Osteoblast (primary cell): Measurements from ENCODE around the gene DNAI1. TPM values are rescaled to one million over a fixed set of nuclear protein-coding genes. Genes with fewer than 3 reads are reported as not detected.
A peak's percentile ranks its signal among the peaks of the same experiment; 100 is the strongest.

Experiments
- DNase-seq: peaks from one replicate; pipeline ENCODE4 v3.0.0; 2011; ENCODE audit warnings: low spot score, mixed read lengths; ENCODE audit not compliant: insufficient read length; ENCODE audit errors: missing footprints
- H2AFZ ChIP-seq: 2 replicates; pipeline ENCODE4 v1.6.0; 2011; ENCODE audit warnings: mild to moderate bottlenecking, low read length
- H3K27ac ChIP-seq: 2 replicates; pipeline ENCODE4 v1.5.1; 2011; ENCODE audit warnings: mild to moderate bottlenecking, low read depth, low read length, moderate library complexity
- H3K27me3 ChIP-seq: 2 replicates; pipeline ENCODE4 v1.6.0; 2012; ENCODE audit warnings: mild to moderate bottlenecking, control low read depth, inconsistent platforms, low read length, moderate library complexity; ENCODE audit not compliant: insufficient read depth
- H3K36me3 ChIP-seq: 2 replicates; pipeline ENCODE4 v1.5.1; 2011; ENCODE audit warnings: mild to moderate bottlenecking, low read length, control low read depth, moderate library complexity; ENCODE audit not compliant: insufficient read depth
- H3K4me1 ChIP-seq: 2 replicates; pipeline ENCODE4 v1.5.1; 2011; ENCODE audit warnings: mild to moderate bottlenecking, low read length, control low read depth, moderate library complexity; ENCODE audit not compliant: insufficient read depth
- H3K4me2 ChIP-seq: 2 replicates; pipeline ENCODE4 v1.6.0; 2011; ENCODE audit warnings: mild to moderate bottlenecking, low read length; ENCODE audit not compliant: insufficient read depth
- H3K4me3 ChIP-seq: fragments of 200-600 bp; sonication (generic); 3 replicates; pipeline ENCODE4 v1.5.1; 2012; ENCODE audit warnings: mild to moderate bottlenecking, low read length, inconsistent platforms; ENCODE audit not compliant: insufficient read depth
- H3K79me2 ChIP-seq: 2 replicates; pipeline ENCODE4 v1.6.0; 2012; ENCODE audit warnings: mild to moderate bottlenecking, low read length, control low read depth, inconsistent platforms; ENCODE audit not compliant: insufficient read depth
- H3K9me3 ChIP-seq: 2 replicates; pipeline ENCODE4 v1.5.1; 2011; ENCODE audit warnings: low read depth, low read length, control low read depth
- H4K20me1 ChIP-seq: 2 replicates; pipeline ENCODE4 v1.6.0; 2012; ENCODE audit warnings: mild to moderate bottlenecking, low read length, control low read depth; ENCODE audit not compliant: insufficient read depth
- total RNA-seq: library from RNA; depleted of rRNA; stranded (reverse); fragments of >200 nt; gene quantifications from 2 replicates; pipeline ENCODE4 v1.2.3, GENCODE V29; 2012
- TF ChIP-seq, protein P1 (sequence below): IDR thresholded peaks from 2 replicates; pipeline ENCODE4 v1.5.1; 2011; ENCODE audit warnings: mild to moderate bottlenecking, low read depth, low read length, moderate library complexity; ENCODE audit errors: extremely low read depth

DNAI1 gene
- total RNA-seq, 1 donor, result 47.4 TPM

DNA sequence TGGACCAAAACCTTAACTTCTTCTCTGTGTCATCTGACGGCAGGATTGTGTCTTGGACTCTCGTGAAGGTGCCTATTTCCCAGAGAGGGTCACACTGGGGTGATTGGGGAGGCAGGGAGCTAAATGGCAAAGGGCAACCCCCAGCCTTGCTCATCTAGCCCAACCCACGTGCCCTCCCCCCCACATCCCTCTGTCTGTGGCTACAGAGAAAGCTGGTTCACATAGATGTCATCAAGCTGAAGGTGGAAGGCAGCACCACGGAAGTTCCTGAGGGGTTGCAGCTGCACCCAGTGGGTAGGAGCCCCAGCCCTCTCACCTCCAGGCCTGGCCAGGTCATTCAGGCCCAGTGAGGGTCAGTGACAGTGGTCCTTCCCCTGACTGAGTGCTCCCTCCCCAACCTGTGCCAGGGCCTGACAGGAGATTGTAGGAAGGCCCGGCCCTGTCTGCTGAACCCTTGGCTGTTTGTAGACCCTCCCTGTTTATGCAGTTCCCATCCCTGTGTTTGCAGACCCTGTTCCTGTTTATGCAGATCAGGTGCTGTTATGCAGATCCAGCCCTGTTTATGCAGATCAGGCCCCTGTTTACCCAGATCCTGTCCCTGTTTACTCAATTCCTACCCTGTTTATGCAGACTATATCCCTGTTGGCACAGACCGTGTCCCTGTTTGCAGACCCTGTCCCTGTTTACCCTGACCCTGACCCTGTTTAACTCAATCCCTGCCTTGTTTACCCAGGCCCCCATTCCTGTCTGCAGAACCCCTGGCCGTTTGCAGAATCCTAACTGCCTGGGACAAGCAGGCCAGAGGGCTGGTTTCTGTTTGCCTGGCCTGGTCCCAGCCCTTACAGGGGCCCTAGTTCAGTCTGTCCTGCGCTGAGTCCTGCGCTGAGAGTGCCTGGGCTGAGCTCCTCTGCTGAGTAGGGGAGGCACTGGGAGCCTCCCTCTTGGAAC lies 53.8 kb downstream of the DNAI1 start:
- Histone ChIP-seq H3K9me3 (no peaks in the 10 kb centered on the region), H3K27ac (no peak overlapping the region), H3K4me2 (no peak overlapping the region), H3K4me1 (peaks cover 4% of the 10 kb centered on the region), H4K20me1 (no peaks in the 10 kb centered on the region), H3K79me2 (no peaks in the 10 kb centered on the region), H3K4me3 (no peak overlapping the region), H2AFZ (no peak overlapping the region), H3K27me3 (peaks cover 10% of the 10 kb centered on the region), H3K36me3 (no peaks in the 10 kb centered on the region)
- peak; percentile 76 for DNase-seq
- TF ChIP-seq, protein P1, sequence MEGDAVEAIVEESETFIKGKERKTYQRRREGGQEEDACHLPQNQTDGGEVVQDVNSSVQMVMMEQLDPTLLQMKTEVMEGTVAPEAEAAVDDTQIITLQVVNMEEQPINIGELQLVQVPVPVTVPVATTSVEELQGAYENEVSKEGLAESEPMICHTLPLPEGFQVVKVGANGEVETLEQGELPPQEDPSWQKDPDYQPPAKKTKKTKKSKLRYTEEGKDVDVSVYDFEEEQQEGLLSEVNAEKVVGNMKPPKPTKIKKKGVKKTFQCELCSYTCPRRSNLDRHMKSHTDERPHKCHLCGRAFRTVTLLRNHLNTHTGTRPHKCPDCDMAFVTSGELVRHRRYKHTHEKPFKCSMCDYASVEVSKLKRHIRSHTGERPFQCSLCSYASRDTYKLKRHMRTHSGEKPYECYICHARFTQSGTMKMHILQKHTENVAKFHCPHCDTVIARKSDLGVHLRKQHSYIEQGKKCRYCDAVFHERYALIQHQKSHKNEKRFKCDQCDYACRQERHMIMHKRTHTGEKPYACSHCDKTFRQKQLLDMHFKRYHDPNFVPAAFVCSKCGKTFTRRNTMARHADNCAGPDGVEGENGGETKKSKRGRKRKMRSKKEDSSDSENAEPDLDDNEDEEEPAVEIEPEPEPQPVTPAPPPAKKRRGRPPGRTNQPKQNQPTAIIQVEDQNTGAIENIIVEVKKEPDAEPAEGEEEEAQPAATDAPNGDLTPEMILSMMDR, result no peak

DNA sequence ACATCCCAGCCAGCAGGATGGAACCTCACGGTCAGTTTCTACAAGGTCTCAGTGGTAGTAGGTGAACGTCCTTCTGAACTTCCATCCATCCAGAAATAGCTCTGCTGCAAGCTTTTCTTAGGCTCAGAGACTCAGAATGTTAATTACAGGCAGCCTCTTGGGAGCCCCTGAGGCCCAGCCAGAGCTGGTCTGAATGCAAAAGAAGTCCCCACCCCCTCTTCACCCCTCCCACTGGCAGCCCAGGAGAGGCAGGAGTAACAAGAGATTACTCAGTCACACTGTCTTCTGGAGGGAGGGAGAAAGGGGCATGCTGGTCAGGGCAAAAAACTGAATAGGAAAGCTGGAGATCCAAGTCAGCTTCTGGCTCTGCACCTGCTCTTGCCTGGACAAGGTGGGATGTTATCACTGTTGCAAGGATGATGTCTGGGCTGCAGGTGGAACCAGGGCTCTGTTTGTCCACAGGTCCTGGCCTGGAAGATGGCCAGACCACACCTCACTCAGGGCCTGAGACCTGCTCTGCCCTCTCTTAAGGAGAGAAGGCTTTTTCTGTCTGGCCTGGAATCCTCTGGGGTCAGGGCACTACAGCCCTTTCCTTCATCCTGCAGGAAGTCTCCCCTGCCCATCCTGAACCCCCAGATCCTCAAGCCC lies 55.1 kb downstream of the DNAI1 start:
- TF ChIP-seq, protein P1, result no peak
- no peak overlapping the region for H3K27ac ChIP-seq
- H3K4me3 ChIP-seq, result no peak overlapping the region
- no peak overlapping the region for H2AFZ ChIP-seq
- no peak overlapping the region for H3K4me2 ChIP-seq
- peaks cover 10% of the 10 kb centered on the region for H3K27me3 ChIP-seq
- H3K79me2 ChIP-seq, result no peaks in the 10 kb centered on the region
- no peaks in the 10 kb centered on the region for H4K20me1 ChIP-seq
- peak; percentile 90 for DNase-seq
- no peaks in the 10 kb centered on the region for H3K9me3 ChIP-seq
- H3K4me1 ChIP-seq, result peaks cover 4% of the 10 kb centered on the region
- no peaks in the 10 kb centered on the region for H3K36me3 ChIP-seq

DNA sequence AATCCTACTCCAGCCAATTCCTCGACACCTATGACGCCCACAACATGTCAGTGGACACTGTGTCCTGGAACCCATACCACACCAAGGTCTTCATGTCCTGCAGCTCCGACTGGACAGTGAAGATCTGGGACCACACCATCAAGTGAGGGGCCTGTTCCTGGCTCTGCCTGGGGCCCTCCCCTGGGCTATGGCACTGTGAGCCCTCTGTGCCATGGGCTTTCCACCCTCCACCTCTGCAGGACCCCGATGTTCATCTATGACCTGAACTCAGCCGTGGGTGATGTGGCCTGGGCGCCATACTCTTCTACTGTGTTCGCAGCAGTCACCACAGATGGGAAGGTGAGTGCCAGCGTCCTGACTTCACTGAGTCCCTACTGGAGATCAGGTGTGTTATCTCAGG lies 55.8 kb downstream of the DNAI1 start:
- no peak for DNase-seq
- no peak overlapping the region for H2AFZ ChIP-seq

More for the DNA sequence above, 55.8 kb downstream of the DNAI1 start:
- no peak overlapping the region for H3K4me2 ChIP-seq
- H3K27ac ChIP-seq, result no peak overlapping the region
- H3K36me3 ChIP-seq, result no peaks in the 10 kb centered on the region
- H4K20me1 ChIP-seq, result no peaks in the 10 kb centered on the region
- H3K27me3 ChIP-seq, result peaks cover 15% of the 10 kb centered on the region
- TF ChIP-seq, protein P1, result no peak
- H3K4me1 ChIP-seq, result peaks cover 4% of the 10 kb centered on the region
- H3K79me2 ChIP-seq, result no peaks in the 10 kb centered on the region
- H3K9me3 ChIP-seq, result no peaks in the 10 kb centered on the region
- H3K4me3 ChIP-seq, result no peak overlapping the region
